HCT116 (cell line): ENCODE measurements around the gene HOXD10. TPM values are rescaled to one million over a fixed set of nuclear protein-coding genes. Genes with fewer than 3 reads are reported as not detected.
A peak's percentile ranks its signal among the peaks of the same experiment; 100 is the strongest.

Source experiments
- ATAC-seq: fragments of 200-7000 bp; cut with Tn5 transposase; 2 replicates; pipeline ENCODE4 v1.9.1; 2020; ENCODE audit warnings: mild to moderate bottlenecking, moderate library complexity
- BruUV-seq: library from RNA; stranded (reverse); fragments of 400-500 nt; replicated peaks from 2 replicates; lab custom pipeline; 2021; lab: Mats Ljungman, UMichigan
- CTCF ChIA-PET: fragments of 300-600 bp; sonication (Branson Sonifier 250); formaldehyde crosslinking; loops from one replicate; lab custom pipeline; 2021; ENCODE audit warnings: antibody characterized with exemption; lab: Charles Lee
- POLR2A ChIA-PET: fragments of 300-600, 350-600 bp; sonication (Branson Sonifier 250); formaldehyde crosslinking; loops from one replicate; lab custom pipeline; 2021; ENCODE audit warnings: antibody characterized with exemption; lab: Charles Lee
- RAD21 ChIA-PET, 2 experiments: fragments of 300-600 bp; sonication (Branson Sonifier 250); formaldehyde crosslinking; loops; one replicate each; lab custom pipeline; 2023; ENCODE audit warnings: low total read pairs in 2 of 2; ENCODE audit not compliant: uncharacterized antibody in 2 of 2, unreplicated experiment in 2 of 2, low non-redundant PET in 1 of 2; lab: Charles Lee
- DNase-seq: peaks from one replicate; pipeline ENCODE4 v3.0.0-alpha.2; 2010; ENCODE audit warnings: low read depth, low spot score
- H2AFZ ChIP-seq: fragments of 200-600 bp; shearing (Covaris generic), sonication (generic); 2 replicates; pipeline ENCODE4 v1.6.1; 2017; ENCODE audit warnings: low read depth, mixed run types, mixed read lengths, antibody characterized with exemption, low read length; ENCODE audit not compliant: poor library complexity, severe bottlenecking
- H3K27ac ChIP-seq: 2 replicates; pipeline ENCODE4 v1.5.1; 2012; ENCODE audit warnings: low read depth, low read length
- H3K27me3 ChIP-seq: fragments of 200-600 bp; sonication (generic); 2 replicates; pipeline ENCODE4 v1.6.1; 2016; ENCODE audit warnings: mixed run types, low read length, mixed read lengths; ENCODE audit not compliant: insufficient read depth
- H3K36me3 ChIP-seq, 2 experiments: fragments of 200-500 bp in 1 of 2; fragments of 200-600 bp in 1 of 2; sonication (Bioruptor generic) in 1 of 2; sonication (generic) in 1 of 2; 2 replicates each; pipeline versions ENCODE4 v1.5.1 to v1.6.1; 2014 to 2016; ENCODE audit warnings: low read length in 2 of 2, inconsistent platforms in 1 of 2, mixed read lengths in 1 of 2, mixed run types in 1 of 2; ENCODE audit not compliant: insufficient read depth in 2 of 2, control insufficient read depth in 1 of 2
- H3K4me1 ChIP-seq, 2 experiments: fragments of 200-600 bp in 1 of 2; sonication (generic) in 1 of 2; 2 replicates each; pipeline versions ENCODE4 v1.5.1 to v1.6.1; 2012 to 2017; ENCODE audit warnings: low read length in 2 of 2, inconsistent platforms in 1 of 2, mild to moderate bottlenecking in 1 of 2, mixed read lengths in 1 of 2, mixed run types in 1 of 2, moderate library complexity in 1 of 2; ENCODE audit not compliant: insufficient read depth in 2 of 2, control insufficient read depth in 1 of 2
- H3K4me2 ChIP-seq: fragments of 200-600 bp; sonication (generic); 2 replicates; pipeline ENCODE4 v1.6.1; 2017; ENCODE audit warnings: mixed run types, low read length, mixed read lengths
- H3K4me3 ChIP-seq, 2 experiments: fragments of 200-600 bp in 1 of 2; sonication (generic) in 1 of 2; replicated peaks in 1 of 2; 2 replicates each; pipeline ENCODE4 v1.5.1; 2011 to 2016; ENCODE audit warnings: low read length in 2 of 2, control low read depth in 1 of 2, low read depth in 1 of 2, mild to moderate bottlenecking in 1 of 2, mixed read lengths in 1 of 2, mixed run types in 1 of 2
- H3K79me2 ChIP-seq: fragments of 200-600 bp; sonication (generic); 2 replicates; pipeline ENCODE4 v1.6.1; 2017; ENCODE audit warnings: mild to moderate bottlenecking, mixed run types, low read length, moderate library complexity, mixed read lengths; ENCODE audit not compliant: insufficient read depth
- H3K9ac ChIP-seq: fragments of 200-600 bp; sonication (generic); 2 replicates; pipeline ENCODE4 v1.6.1; 2016; ENCODE audit warnings: low read length, mixed read lengths
- H3K9me2 ChIP-seq: fragments of 200-600 bp; sonication (generic), shearing (Covaris generic); 2 replicates; pipeline ENCODE4 v1.6.1; 2017; ENCODE audit warnings: mixed run types, mild to moderate bottlenecking, moderate library complexity; ENCODE audit not compliant: insufficient read depth
- H3K9me3 ChIP-seq, 2 experiments: fragments of 200-500 bp in 1 of 2; fragments of 200-600 bp in 1 of 2; sonication (Bioruptor generic) in 1 of 2; sonication (generic) in 1 of 2; 2 replicates each; pipeline ENCODE4 v1.6.1; 2014 to 2017; ENCODE audit warnings: low read length in 2 of 2, mixed read lengths in 2 of 2, inconsistent platforms in 1 of 2, low read depth in 1 of 2, mild to moderate bottlenecking in 1 of 2, mixed run types in 1 of 2, moderate library complexity in 1 of 2; ENCODE audit not compliant: control insufficient read depth in 1 of 2, insufficient read depth in 1 of 2
- H4K20me1 ChIP-seq: fragments of 200-600 bp; sonication (generic), shearing (Covaris generic); 2 replicates; pipeline ENCODE4 v1.6.1; 2017; ENCODE audit warnings: mixed run types, mild to moderate bottlenecking, moderate library complexity; ENCODE audit not compliant: insufficient read depth
- CBX3 ChIP-seq: IDR thresholded peaks from 2 replicates; pipeline ENCODE4 v1.6.1; 2012; ENCODE audit warnings: low read depth
- ELF1 ChIP-seq: IDR thresholded peaks from 2 replicates; pipeline ENCODE4 v1.6.1; 2012; ENCODE audit warnings: low read depth, borderline replicate concordance
- EZH2phosphoT487 ChIP-seq: fragments of 200-600 bp; IDR thresholded peaks from 2 replicates; pipeline ENCODE4 v1.6.1; 2018; ENCODE audit warnings: antibody characterized with exemption, borderline replicate concordance
- POLR2A ChIP-seq: IDR thresholded peaks from 2 replicates; pipeline ENCODE4 v1.7.0; 2011; ENCODE audit warnings: borderline replicate concordance; ENCODE audit not compliant: insufficient read depth, insufficient read length; ENCODE audit errors: extremely low read depth
- POLR2AphosphoS5 ChIP-seq: IDR thresholded peaks from 2 replicates; pipeline ENCODE4 v1.6.1; 2011; ENCODE audit warnings: mild to moderate bottlenecking, low read depth, low read length, moderate library complexity
- RAD21 ChIP-seq: IDR thresholded peaks from 2 replicates; pipeline ENCODE4 v1.6.1; 2012; ENCODE audit warnings: low read depth, mild to moderate bottlenecking
- SIN3A ChIP-seq: IDR thresholded peaks from 2 replicates; pipeline ENCODE4 v1.6.1; 2012; ENCODE audit warnings: low read depth
- ZFX ChIP-seq: fragments of 450-650 bp; IDR thresholded peaks from 2 replicates; pipeline ENCODE4 v1.6.1; 2017
- ZNF274 ChIP-seq: fragments of 200-500 bp; sonication (Bioruptor generic); IDR thresholded peaks from 2 replicates; pipeline ENCODE4 v1.6.1; 2014; ENCODE audit warnings: mild to moderate bottlenecking, low read depth, low read length, inconsistent platforms
- intact Hi-C: fragments of 100-400 bp; cut with micrococcal nuclease; formaldehyde crosslinking; loops from 2 replicates; pipeline ENCODE4 v1.10.0; 2022
- total RNA-seq: library from RNA; stranded (reverse); gene quantifications from one replicate; pipeline ENCODE4 v1.2.1, GENCODE V29; 2021; ENCODE audit not compliant: unreplicated experiment
- TF ChIP-seq, protein P1 (sequence below), 3 experiments: fragments of 200-600 bp in 1 of 3; sonication (generic) in 1 of 3; IDR thresholded peaks in 2 of 3; conservative IDR thresholded peaks in 1 of 3; 2 replicates each; pipeline ENCODE4 v1.5.1; 2012 to 2017; ENCODE audit warnings: low read depth in 2 of 3, low read length in 2 of 3, antibody characterized with exemption in 1 of 3, borderline replicate concordance in 1 of 3, control low read depth in 1 of 3, mild to moderate bottlenecking in 1 of 3, mixed read lengths in 1 of 3, mixed run types in 1 of 3, moderate library complexity in 1 of 3; ENCODE audit not compliant: insufficient read depth in 1 of 3
- TF ChIP-seq, protein P2 (sequence below): IDR thresholded peaks from 2 replicates; pipeline ENCODE4 v1.6.1; 2012

Gene HOXD10
- total RNA-seq, 1 experiment from 2014 or later, result not detected

- intact Hi-C loops, result loop anchor here (1.0 kb wide), 3 partner anchors 315 to 498 kb away; no protein-coding TSS in a partner anchor
- CTCF ChIA-PET, result interaction anchor here (0.6 to 6.5 kb wide), 21 partner anchors 10 to 1024 kb away, joined by 3 to 109 read pairs (median 6); partner anchors contain the start of gene HOXD8
- Histone ChIP-seq H3K9me2 (no peaks in the 10 kb centered on the region), H2AFZ (peak overlapping the region; percentile 72), H3K4me3 (peak overlapping the region; percentile 25 to 40)
- peak; percentile 48 for DNase-seq
- TF ChIP-seq RAD21 (peak; percentile 98), ZFX (peak; percentile 39; the same call in 1 of the 2 replicates), EZH2phosphoT487 (no peak), ZNF274 (no peak), ELF1 (peak; percentile 37; the same call in 1 of the 2 replicates), POLR2A (no peak), POLR2AphosphoS5 (0 out of 2 replicates have a peak, but pooled peaks have one; percentile 20), CBX3 (peak; percentile 58; the same call in 1 of the 2 replicates), SIN3A (no peak)
- TF ChIP-seq, protein P1, sequence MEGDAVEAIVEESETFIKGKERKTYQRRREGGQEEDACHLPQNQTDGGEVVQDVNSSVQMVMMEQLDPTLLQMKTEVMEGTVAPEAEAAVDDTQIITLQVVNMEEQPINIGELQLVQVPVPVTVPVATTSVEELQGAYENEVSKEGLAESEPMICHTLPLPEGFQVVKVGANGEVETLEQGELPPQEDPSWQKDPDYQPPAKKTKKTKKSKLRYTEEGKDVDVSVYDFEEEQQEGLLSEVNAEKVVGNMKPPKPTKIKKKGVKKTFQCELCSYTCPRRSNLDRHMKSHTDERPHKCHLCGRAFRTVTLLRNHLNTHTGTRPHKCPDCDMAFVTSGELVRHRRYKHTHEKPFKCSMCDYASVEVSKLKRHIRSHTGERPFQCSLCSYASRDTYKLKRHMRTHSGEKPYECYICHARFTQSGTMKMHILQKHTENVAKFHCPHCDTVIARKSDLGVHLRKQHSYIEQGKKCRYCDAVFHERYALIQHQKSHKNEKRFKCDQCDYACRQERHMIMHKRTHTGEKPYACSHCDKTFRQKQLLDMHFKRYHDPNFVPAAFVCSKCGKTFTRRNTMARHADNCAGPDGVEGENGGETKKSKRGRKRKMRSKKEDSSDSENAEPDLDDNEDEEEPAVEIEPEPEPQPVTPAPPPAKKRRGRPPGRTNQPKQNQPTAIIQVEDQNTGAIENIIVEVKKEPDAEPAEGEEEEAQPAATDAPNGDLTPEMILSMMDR (IDR thresholded peaks at IDR 0.05 in 2 of 3, conservative IDR thresholded peaks at IDR 0.05 in 1 of 3; ENCODE audit: borderline replicate concordance in 1 of 3, insufficient read depth in 1 of 3, low read depth in 2 of 3, low read length in 2 of 3), result peak; percentile 83 to 97 (median 86)
- TF ChIP-seq, protein P2, sequence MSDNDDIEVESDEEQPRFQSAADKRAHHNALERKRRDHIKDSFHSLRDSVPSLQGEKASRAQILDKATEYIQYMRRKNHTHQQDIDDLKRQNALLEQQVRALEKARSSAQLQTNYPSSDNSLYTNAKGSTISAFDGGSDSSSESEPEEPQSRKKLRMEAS, result peak; percentile 67
- TF ChIP-seq, all 23 proteins: peak for 7
- H3K9ac ChIP-seq, result peak overlapping the region; percentile 23; the same call in 1 of the 2 replicates
- ChIA-PET RAD21 (interaction anchor here (0.6 to 2.2 kb wide), 10 partner anchors 306 to 1105 kb away, joined by 3 to 16 read pairs (median 8); no protein-coding TSS in a partner anchor), POLR2A (interaction anchor here (1.1 kb wide), 1 partner anchor 414 kb away, joined by 4 read pairs; no protein-coding TSS in a partner anchor)
- H3K4me2 ChIP-seq, result peak overlapping the region; percentile 78
- peak; percentile 90 for ATAC-seq
- peaks cover 2 to 18% of the 10 kb centered on the region in 2 experiments; a peak in 3 of 4 replicates for H3K4me1 ChIP-seq
- no TSS peak for BruUV-seq
- no peak overlapping the region; the same call in 1 of the 2 replicates for H3K27ac ChIP-seq
- no peaks in the 10 kb centered on the region for H4K20me1 ChIP-seq
- H3K79me2 ChIP-seq, result no peaks in the 10 kb centered on the region
- no peaks in the 10 kb centered on the region for H3K27me3 ChIP-seq
- H3K9me3 ChIP-seq, result no peaks in the 10 kb centered on the region
- no peaks in the 10 kb centered on the region for H3K36me3 ChIP-seq
These were observed 24.1 kb downstream of the HOXD10 start for GRCh38 chr2:176140513-176141317.
